Liver (tissue), 9 donors: ENCODE data around the gene DNAH3. TPM values are rescaled to one million over a fixed set of nuclear protein-coding genes. Genes with fewer than 3 reads are reported as not detected.
"Not testable (repeated sequence)": the region's sequence is repeated elsewhere in the genome, so short reads cannot be mapped to it uniquely, and the experiment has no call there.

Experiments
- DNase-seq: peaks from one replicate; pipeline ENCODE4 v3.0.0-alpha.2; 2017; ENCODE audit warnings: low spot score
- H3K27ac ChIP-seq, 2 donors: one replicate each; pipeline ENCODE4 v1.7.0; 2013; ENCODE audit warnings: inconsistent platforms in 2 of 2, low read length in 2 of 2, control low read depth in 1 of 2, low read depth in 1 of 2, mild to moderate bottlenecking in 1 of 2
- H3K27me3 ChIP-seq, 4 donors: one replicate each; pipeline versions ENCODE4 v1.6.1 to v1.7.0; 2013; ENCODE audit warnings: low read length in 3 of 4, inconsistent platforms in 1 of 4, mild to moderate bottlenecking in 1 of 4, moderate library complexity in 1 of 4; ENCODE audit not compliant: control insufficient read depth in 4 of 4, insufficient read depth in 4 of 4
- H3K36me3 ChIP-seq, 4 donors: one replicate each; pipeline versions ENCODE4 v1.6.1 to v1.7.0; 2013; ENCODE audit warnings: low read length in 3 of 4, mild to moderate bottlenecking in 3 of 4, low read depth in 1 of 4, moderate library complexity in 1 of 4; ENCODE audit not compliant: control insufficient read depth in 4 of 4, insufficient read depth in 3 of 4
- H3K4me1 ChIP-seq, 4 donors: one replicate each; pipeline versions ENCODE4 v1.6.1 to v1.7.0; 2013; ENCODE audit warnings: low read length in 3 of 4, mild to moderate bottlenecking in 3 of 4, moderate library complexity in 1 of 4; ENCODE audit not compliant: control insufficient read depth in 4 of 4, insufficient read depth in 4 of 4
- H3K4me3 ChIP-seq, 3 donors: one replicate each; pipeline versions ENCODE4 v1.6.1 to v1.7.0; 2013; ENCODE audit warnings: low read length in 3 of 3, control low read depth in 1 of 3, low read depth in 1 of 3, mild to moderate bottlenecking in 1 of 3
- H3K9ac ChIP-seq, 2 donors: one replicate each; pipeline ENCODE4 v1.7.0; 2013; ENCODE audit warnings: low read length in 2 of 2, mild to moderate bottlenecking in 2 of 2, moderate library complexity in 2 of 2, control low read depth in 1 of 2, low read depth in 1 of 2
- H3K9me3 ChIP-seq, 4 donors: one replicate each; pipeline versions ENCODE4 v1.6.1 to v1.7.0; 2013; ENCODE audit warnings: low read length in 3 of 4; ENCODE audit not compliant: control insufficient read depth in 4 of 4
- EGR1 ChIP-seq, 2 donors: IDR thresholded peaks; 2 replicates each; pipeline ENCODE4 v1.6.1; 2016 to 2018; ENCODE audit warnings: antibody characterized with exemption in 2 of 2, low read depth in 2 of 2
- FOXA1 ChIP-seq: IDR thresholded peaks from 2 replicates; pipeline ENCODE4 v1.6.1; 2016; ENCODE audit warnings: antibody characterized with exemption
- FOXA2 ChIP-seq: IDR thresholded peaks from 2 replicates; pipeline ENCODE4 v1.6.1; 2016; ENCODE audit warnings: antibody characterized with exemption
- GABPA ChIP-seq, 2 donors: IDR thresholded peaks in 1 of 2; conservative IDR thresholded peaks in 1 of 2; 2 replicates each; pipeline ENCODE4 v1.6.1; 2016; ENCODE audit warnings: antibody characterized with exemption in 2 of 2, mild to moderate bottlenecking in 1 of 2, moderate library complexity in 1 of 2
- HNF4G ChIP-seq: IDR thresholded peaks from 2 replicates; pipeline ENCODE4 v1.6.1; 2016; ENCODE audit warnings: antibody characterized with exemption
- JUND ChIP-seq, 2 donors: IDR thresholded peaks; 2 replicates each; pipeline ENCODE4 v1.6.1; 2016; ENCODE audit warnings: antibody characterized with exemption in 2 of 2
- NR2F2 ChIP-seq: IDR thresholded peaks from 2 replicates; pipeline ENCODE4 v1.6.1; 2016; ENCODE audit warnings: antibody characterized with exemption
- RAD21 ChIP-seq, 2 donors: IDR thresholded peaks; 2 replicates each; pipeline ENCODE4 v1.6.1; 2016; ENCODE audit warnings: antibody characterized with exemption in 2 of 2, mild to moderate bottlenecking in 2 of 2
- RXRA ChIP-seq, 2 donors: IDR thresholded peaks; 2 replicates each; pipeline ENCODE4 v1.6.1; 2017 to 2018; ENCODE audit warnings: antibody characterized with exemption in 2 of 2, mild to moderate bottlenecking in 1 of 2
- SP1 ChIP-seq: IDR thresholded peaks from 2 replicates; pipeline ENCODE4 v1.6.1; 2018; ENCODE audit warnings: antibody characterized with exemption, mild to moderate bottlenecking
- TAF1 ChIP-seq: conservative IDR thresholded peaks from 2 replicates; pipeline ENCODE4 v1.6.1; 2016; ENCODE audit warnings: antibody characterized with exemption, mild to moderate bottlenecking
- WGBS: extraction: QIAGEN DNeasy Blood & Tissue Kit; methylation state at CpG from one replicate; pipeline ENCODE4 v1.1.7; 2013; 5-methylcytosine and 5-hydroxymethylcytosine counted together
- polyA plus RNA-seq, 2 donors: library from polyadenylated mRNA; stranded (reverse) in 1 of 2; unstranded in 1 of 2; fragments of 200-250 nt in 1 of 2; fragments of >200 nt in 1 of 2; fragmentation: Nextera tagmentation in 1 of 2; extraction: Ambion mirVana in 1 of 2; gene quantifications; one replicate each; pipeline versions ENCODE4 v1.2.1 to v1.2.3, GENCODE V29; 2013 to 2015
- total RNA-seq, 2 donors: library from RNA; depleted of rRNA; stranded (reverse); fragments of >200 nt; gene quantifications; one replicate each; pipeline ENCODE4 v1.2.3, GENCODE V29; 2014
- TF ChIP-seq, protein P1 (sequence below): IDR thresholded peaks from 2 replicates; pipeline ENCODE4 v1.6.1; 2016; ENCODE audit warnings: antibody characterized with exemption, mild to moderate bottlenecking
- TF ChIP-seq, protein P2 (sequence below): fragments of 150-350 bp; IDR thresholded peaks from 2 replicates; pipeline ENCODE4 v1.5.1; 2017; ENCODE audit warnings: improper control_type of control experiment, low read depth, low read length; ENCODE audit not compliant: missing input control
- TF ChIP-seq, protein P3 (sequence below): IDR thresholded peaks from 2 replicates; pipeline ENCODE4 v1.6.1; 2016; ENCODE audit warnings: antibody characterized with exemption
- TF ChIP-seq, protein P4 (sequence below): IDR thresholded peaks from 2 replicates; pipeline ENCODE4 v1.6.1; 2016; ENCODE audit warnings: antibody characterized with exemption
- donor health status: healthy.
- donor health status: healthy.
- donor health status: healthy.
- donor health status: healthy.
- donor health status: healthy.

The DNAH3 gene
- total and polyA plus RNA-seq, 4 donors, result not detected

DNA sequence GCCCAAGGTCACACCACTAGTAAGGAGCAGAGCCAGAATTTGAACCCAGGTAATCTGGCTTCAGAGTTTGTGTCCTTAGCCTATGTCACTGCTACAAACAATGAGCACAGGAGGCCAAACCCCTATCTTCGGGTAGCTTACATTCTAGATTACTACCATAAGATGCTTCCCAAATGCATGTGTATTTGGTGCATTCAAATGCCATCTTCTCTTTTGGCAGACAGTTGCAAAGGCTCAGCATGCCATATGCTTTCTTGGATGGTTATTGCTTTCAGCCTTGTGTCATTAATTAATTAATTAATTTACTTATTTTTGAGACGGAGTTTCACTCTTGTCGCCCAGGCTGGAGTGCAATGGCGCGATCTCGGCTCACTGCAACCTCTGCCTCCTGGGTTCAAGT is 80.7 kb downstream of the DNAH3 start:
- no peak overlapping the region for H3K9ac ChIP-seq
- TF ChIP-seq EGR1 (IDR thresholded peaks at IDR 0.05; ENCODE audit: low read depth in 2 of 2), result no peak
- TF ChIP-seq, protein P1, sequence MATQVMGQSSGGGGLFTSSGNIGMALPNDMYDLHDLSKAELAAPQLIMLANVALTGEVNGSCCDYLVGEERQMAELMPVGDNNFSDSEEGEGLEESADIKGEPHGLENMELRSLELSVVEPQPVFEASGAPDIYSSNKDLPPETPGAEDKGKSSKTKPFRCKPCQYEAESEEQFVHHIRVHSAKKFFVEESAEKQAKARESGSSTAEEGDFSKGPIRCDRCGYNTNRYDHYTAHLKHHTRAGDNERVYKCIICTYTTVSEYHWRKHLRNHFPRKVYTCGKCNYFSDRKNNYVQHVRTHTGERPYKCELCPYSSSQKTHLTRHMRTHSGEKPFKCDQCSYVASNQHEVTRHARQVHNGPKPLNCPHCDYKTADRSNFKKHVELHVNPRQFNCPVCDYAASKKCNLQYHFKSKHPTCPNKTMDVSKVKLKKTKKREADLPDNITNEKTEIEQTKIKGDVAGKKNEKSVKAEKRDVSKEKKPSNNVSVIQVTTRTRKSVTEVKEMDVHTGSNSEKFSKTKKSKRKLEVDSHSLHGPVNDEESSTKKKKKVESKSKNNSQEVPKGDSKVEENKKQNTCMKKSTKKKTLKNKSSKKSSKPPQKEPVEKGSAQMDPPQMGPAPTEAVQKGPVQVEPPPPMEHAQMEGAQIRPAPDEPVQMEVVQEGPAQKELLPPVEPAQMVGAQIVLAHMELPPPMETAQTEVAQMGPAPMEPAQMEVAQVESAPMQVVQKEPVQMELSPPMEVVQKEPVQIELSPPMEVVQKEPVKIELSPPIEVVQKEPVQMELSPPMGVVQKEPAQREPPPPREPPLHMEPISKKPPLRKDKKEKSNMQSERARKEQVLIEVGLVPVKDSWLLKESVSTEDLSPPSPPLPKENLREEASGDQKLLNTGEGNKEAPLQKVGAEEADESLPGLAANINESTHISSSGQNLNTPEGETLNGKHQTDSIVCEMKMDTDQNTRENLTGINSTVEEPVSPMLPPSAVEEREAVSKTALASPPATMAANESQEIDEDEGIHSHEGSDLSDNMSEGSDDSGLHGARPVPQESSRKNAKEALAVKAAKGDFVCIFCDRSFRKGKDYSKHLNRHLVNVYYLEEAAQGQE, result no peak
- TF ChIP-seq, protein P2, sequence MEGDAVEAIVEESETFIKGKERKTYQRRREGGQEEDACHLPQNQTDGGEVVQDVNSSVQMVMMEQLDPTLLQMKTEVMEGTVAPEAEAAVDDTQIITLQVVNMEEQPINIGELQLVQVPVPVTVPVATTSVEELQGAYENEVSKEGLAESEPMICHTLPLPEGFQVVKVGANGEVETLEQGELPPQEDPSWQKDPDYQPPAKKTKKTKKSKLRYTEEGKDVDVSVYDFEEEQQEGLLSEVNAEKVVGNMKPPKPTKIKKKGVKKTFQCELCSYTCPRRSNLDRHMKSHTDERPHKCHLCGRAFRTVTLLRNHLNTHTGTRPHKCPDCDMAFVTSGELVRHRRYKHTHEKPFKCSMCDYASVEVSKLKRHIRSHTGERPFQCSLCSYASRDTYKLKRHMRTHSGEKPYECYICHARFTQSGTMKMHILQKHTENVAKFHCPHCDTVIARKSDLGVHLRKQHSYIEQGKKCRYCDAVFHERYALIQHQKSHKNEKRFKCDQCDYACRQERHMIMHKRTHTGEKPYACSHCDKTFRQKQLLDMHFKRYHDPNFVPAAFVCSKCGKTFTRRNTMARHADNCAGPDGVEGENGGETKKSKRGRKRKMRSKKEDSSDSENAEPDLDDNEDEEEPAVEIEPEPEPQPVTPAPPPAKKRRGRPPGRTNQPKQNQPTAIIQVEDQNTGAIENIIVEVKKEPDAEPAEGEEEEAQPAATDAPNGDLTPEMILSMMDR, result no peak
- TF ChIP-seq HNF4G, result no peak
- no peak for TF ChIP-seq RAD21 (IDR thresholded peaks at IDR 0.05)
- TF ChIP-seq, protein P3, sequence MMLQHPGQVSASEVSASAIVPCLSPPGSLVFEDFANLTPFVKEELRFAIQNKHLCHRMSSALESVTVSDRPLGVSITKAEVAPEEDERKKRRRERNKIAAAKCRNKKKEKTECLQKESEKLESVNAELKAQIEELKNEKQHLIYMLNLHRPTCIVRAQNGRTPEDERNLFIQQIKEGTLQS, result no peak
- TF ChIP-seq, protein P4, sequence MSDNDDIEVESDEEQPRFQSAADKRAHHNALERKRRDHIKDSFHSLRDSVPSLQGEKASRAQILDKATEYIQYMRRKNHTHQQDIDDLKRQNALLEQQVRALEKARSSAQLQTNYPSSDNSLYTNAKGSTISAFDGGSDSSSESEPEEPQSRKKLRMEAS, result no peak
- no peak for TF ChIP-seq NR2F2
- TF ChIP-seq GABPA (IDR thresholded peaks at IDR 0.05 in 1 of 2, conservative IDR thresholded peaks at IDR 0.05 in 1 of 2), result no peak
- no peak for TF ChIP-seq TAF1
- TF ChIP-seq RXRA (IDR thresholded peaks at IDR 0.05), result no peak
- TF ChIP-seq SP1, result no peak
- TF ChIP-seq FOXA2, result no peak
- TF ChIP-seq JUND (IDR thresholded peaks at IDR 0.05), result no peak
- no peaks in the 10 kb centered on the region for H3K9me3 ChIP-seq
- H3K27me3 ChIP-seq, result no peaks in the 10 kb centered on the region
- H3K27ac ChIP-seq, result no peak overlapping the region
- no peaks in the 10 kb centered on the region for H3K4me1 ChIP-seq
- WGBS, result 96% methylated on average over 6 of the region's 6 CpGs
- DNase-seq, result no peak
- H3K4me3 ChIP-seq, result no peak overlapping the region
- no peaks in the 10 kb centered on the region for H3K36me3 ChIP-seq

DNA sequence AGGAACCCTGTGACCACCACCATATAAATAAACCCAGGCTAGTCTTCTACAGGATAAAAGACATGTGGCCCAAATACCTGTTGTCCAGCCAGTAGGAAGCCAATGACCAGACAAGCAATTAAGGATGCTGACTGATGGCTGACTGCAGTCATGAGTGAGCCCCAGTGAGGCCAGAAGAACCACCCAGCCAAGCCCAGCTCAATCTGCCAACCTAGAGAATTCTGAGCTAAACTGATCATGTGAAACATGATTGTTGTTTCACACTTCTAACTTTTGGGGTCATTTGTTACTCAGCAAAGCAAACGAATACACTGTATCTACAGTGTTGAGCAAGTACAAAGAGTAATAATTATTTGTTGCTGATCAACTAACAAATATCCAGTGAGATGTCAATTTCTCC is 86.4 kb downstream of the DNAH3 start:
- Histone ChIP-seq H3K9ac (no peak overlapping the region), H3K36me3 (no peaks in the 10 kb centered on the region), H3K4me3 (no peak overlapping the region), H3K4me1 (peaks cover 0 to 8% (median 3%) of the 10 kb centered on the region in 4 donors), H3K27ac (no peak overlapping the region), H3K27me3 (no peaks in the 10 kb centered on the region), H3K9me3 (no peaks in the 10 kb centered on the region)
- WGBS, result 92% methylated on average over 1 of the region's 1 CpG
- DNase-seq, result no peak
- TF ChIP-seq SP1, result no peak
- TF ChIP-seq RAD21 (IDR thresholded peaks at IDR 0.05), result no peak
- TF ChIP-seq, protein P2, result no peak
- TF ChIP-seq FOXA1, result no peak
- no peak for TF ChIP-seq RXRA (IDR thresholded peaks at IDR 0.05)
- TF ChIP-seq TAF1, result no peak

DNA sequence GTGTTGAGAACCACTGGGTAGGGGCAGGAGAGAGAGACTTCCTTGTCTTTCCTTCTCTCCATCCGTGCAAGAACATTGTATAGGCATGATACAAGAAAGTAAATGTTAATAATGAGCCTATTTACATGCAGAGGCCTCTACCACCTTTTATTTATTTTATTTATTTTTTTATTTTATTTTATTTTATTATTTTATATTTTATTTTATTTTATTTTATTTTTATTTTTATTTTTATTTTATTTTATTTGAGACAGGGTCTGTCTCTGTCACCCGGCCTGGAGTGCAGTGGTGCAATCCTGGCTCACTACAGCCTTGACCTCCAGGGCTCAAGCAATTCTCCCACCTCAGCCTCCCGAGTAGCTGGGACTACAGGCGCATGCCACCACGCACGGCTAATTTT is 87.3 kb downstream of the DNAH3 start:
- H3K4me3 ChIP-seq, DNase-seq, H3K27ac ChIP-seq, H3K27me3 ChIP-seq, H3K9ac ChIP-seq, H3K4me1 ChIP-seq, H3K9me3 ChIP-seq, H3K36me3 ChIP-seq: not testable (repeated sequence)
- WGBS, result 95% methylated on average over 6 of the region's 6 CpGs
